ENCODE measurements around the gene FCRL1.

FCRL1 gene

GRCh38 chr1:157798211-157798610 is 21.7 kb downstream of the FCRL1 start:
- no peak for DNase-seq

- no peak for DNase-seq
Measured at GRCh38 chr1:157785248-157785647, 34.7 kb downstream of the FCRL1 start.

- no peak for DNase-seq
Measured at GRCh38 chr1:157784801-157785200, 35.1 kb downstream of the FCRL1 start.

- DNase-seq, result no peak
Measured at GRCh38 chr1:157782931-157783330, 37.0 kb downstream of the FCRL1 start.

GRCh38 chr1:157781048-157781447 is 38.9 kb downstream of the FCRL1 start:
- no peak for DNase-seq

GRCh38 chr1:157776971-157777391 is 42.9 kb downstream of the FCRL1 start, which contains the start of gene FCRL2:
TSS of gene FCRL2 (minus strand) at chr1:157777132. CDS start at chr1:157777073, 59 bp downstream.
- no peak for DNase-seq

GRCh38 chr1:157775101-157775870 is 44.6 kb downstream of the FCRL1 start:
- DNase-seq, result no peak

- DNase-seq, result no peak
Measured at GRCh38 chr1:157774412-157774811, 45.5 kb downstream of the FCRL1 start.

- no peak for DNase-seq
Measured at GRCh38 chr1:157773493-157774350, 46.2 kb downstream of the FCRL1 start.

GRCh38 chr1:157771661-157772425 is 48.1 kb downstream of the FCRL1 start:
- DNase-seq, result no peak

- DNase-seq, result no peak
Measured at GRCh38 chr1:157770442-157771043, 49.4 kb downstream of the FCRL1 start.

GRCh38 chr1:157766792-157767191 is 53.1 kb downstream of the FCRL1 start:
- no peak for DNase-seq

- DNase-seq, result no peak
Measured at GRCh38 chr1:157758018-157758417, 61.9 kb downstream of the FCRL1 start.

- no peak for DNase-seq
Measured at GRCh38 chr1:157753611-157754010, 66.3 kb downstream of the FCRL1 start.

- no peak for DNase-seq
Measured at GRCh38 chr1:157751283-157751682, 68.6 kb downstream of the FCRL1 start.

- DNase-seq, result no peak
Measured at GRCh38 chr1:157748262-157748817, 71.6 kb downstream of the FCRL1 start.

Data from cerebellar nuclear complex (tissue), 1 donor.